ENCODE data around the gene CDC14B. TPM values are rescaled to one million over a fixed set of nuclear protein-coding genes. Genes with fewer than 3 reads are reported as not detected.

The CDC14B gene
- total RNA-seq, 1 donor from 2014 or later: 38.1 TPM

GRCh38 chr9:96603305-96604003 lies 16.2 kb downstream of the CDC14B start:
- Histone ChIP-seq H3K27me3 (no peaks in the 10 kb centered on the region), H3K4me3 (no peak overlapping the region), H3K4me1 (no peaks in the 10 kb centered on the region), H3K79me2 (ENCODE audit: low read depth) (peaks cover 22% of the 10 kb centered on the region), H4K20me1 (ENCODE audit: low read depth) (peaks cover 3% of the 10 kb centered on the region), H3K27ac (no peak overlapping the region), H3K9me3 (ENCODE audit: low read depth) (no peaks in the 10 kb centered on the region), H3F3A (ENCODE audit: low read depth) (no peaks in the 10 kb centered on the region), H3K4me2 (no peak overlapping the region), H3K36me3 (no peaks in the 10 kb centered on the region), H3K9ac (no peak overlapping the region), H2AFZ (replicated peaks) (no peak overlapping the region)
- H3K9me3 Mint-ChIP-seq: peaks cover 5% of the 10 kb centered on the region
- no peak for TF ChIP-seq CTCF (IDR thresholded peaks at IDR 0.05)
- TF ChIP-seq EZH2phosphoT487 (IDR thresholded peaks at IDR 0.05): no peak
- no peak for TF ChIP-seq EZH2 (IDR thresholded peaks at IDR 0.05)
- no peak for DNase-seq (ENCODE audit: low spot score)
- H3K36me3 Mint-ChIP-seq: peaks cover 8% of the 10 kb centered on the region
- peaks cover 3% of the 10 kb centered on the region for H3K4me1 Mint-ChIP-seq
- H3K4me3 Mint-ChIP-seq: no peak overlapping the region
- H3K27ac Mint-ChIP-seq: no peak overlapping the region
- no peaks in the 10 kb centered on the region for H3K27me3 Mint-ChIP-seq (ENCODE audit: insufficient read depth, low read depth)

GRCh38 chr9:96599298-96599697 lies 20.3 kb downstream of the CDC14B start:
- no peak for DNase-seq (ENCODE audit: low spot score)
- Histone ChIP-seq H3K9me3 (ENCODE audit: low read depth) (no peaks in the 10 kb centered on the region), H3K27ac (no peak overlapping the region), H3K79me2 (ENCODE audit: low read depth) (peaks cover 17% of the 10 kb centered on the region), H3K4me1 (no peaks in the 10 kb centered on the region), H3K36me3 (no peaks in the 10 kb centered on the region), H3K4me3 (no peak overlapping the region), H4K20me1 (ENCODE audit: low read depth) (peaks cover 12% of the 10 kb centered on the region), H3K9ac (no peak overlapping the region), H3F3A (ENCODE audit: low read depth) (no peaks in the 10 kb centered on the region), H2AFZ (replicated peaks) (no peak overlapping the region), H3K27me3 (no peaks in the 10 kb centered on the region), H3K4me2 (no peak overlapping the region)
- Mint-ChIP-seq H3K27me3 (ENCODE audit: insufficient read depth, low read depth) (no peaks in the 10 kb centered on the region), H3K4me1 (no peaks in the 10 kb centered on the region), H3K9me3 (peaks cover 9% of the 10 kb centered on the region), H3K4me3 (no peak overlapping the region), H3K36me3 (peaks cover 11% of the 10 kb centered on the region), H3K27ac (no peak overlapping the region)
- TF ChIP-seq EZH2phosphoT487 (IDR thresholded peaks at IDR 0.05) (no peak), EZH2 (IDR thresholded peaks at IDR 0.05) (no peak), CTCF (IDR thresholded peaks at IDR 0.05) (no peak)

- TF ChIP-seq EZH2phosphoT487 (IDR thresholded peaks at IDR 0.05): no peak
- no peak for TF ChIP-seq CTCF (IDR thresholded peaks at IDR 0.05)
- no peak for TF ChIP-seq EZH2 (IDR thresholded peaks at IDR 0.05)
- Histone ChIP-seq H3K36me3 (no peaks in the 10 kb centered on the region), H3K9me3 (ENCODE audit: low read depth) (no peaks in the 10 kb centered on the region), H3F3A (ENCODE audit: low read depth) (no peaks in the 10 kb centered on the region), H4K20me1 (ENCODE audit: low read depth) (peaks cover 9% of the 10 kb centered on the region), H3K27ac (no peak overlapping the region), H2AFZ (replicated peaks) (no peak overlapping the region), H3K79me2 (ENCODE audit: low read depth) (peaks cover 11% of the 10 kb centered on the region), H3K4me3 (no peak overlapping the region), H3K4me2 (no peak overlapping the region), H3K9ac (no peak overlapping the region), H3K27me3 (no peaks in the 10 kb centered on the region), H3K4me1 (no peaks in the 10 kb centered on the region)
- DNase-seq (ENCODE audit: low spot score): no peak
- Mint-ChIP-seq H3K4me1 (no peaks in the 10 kb centered on the region), H3K27me3 (ENCODE audit: insufficient read depth, low read depth) (no peaks in the 10 kb centered on the region), H3K36me3 (peaks cover 6% of the 10 kb centered on the region), H3K27ac (no peak overlapping the region), H3K4me3 (no peak overlapping the region), H3K9me3 (peaks cover 3% of the 10 kb centered on the region)
These were observed 23.0 kb downstream of the CDC14B start for GRCh38 chr9:96596601-96597111.
